ENCODE results near the gene CACUL1. TPM values are rescaled to one million over a fixed set of nuclear protein-coding genes. Genes with fewer than 3 reads are reported as not detected.

The CACUL1 gene
- total and polyA plus RNA-seq, 9 donors, result 13.6 to 31.1 (median 19.4) TPM

DNA sequence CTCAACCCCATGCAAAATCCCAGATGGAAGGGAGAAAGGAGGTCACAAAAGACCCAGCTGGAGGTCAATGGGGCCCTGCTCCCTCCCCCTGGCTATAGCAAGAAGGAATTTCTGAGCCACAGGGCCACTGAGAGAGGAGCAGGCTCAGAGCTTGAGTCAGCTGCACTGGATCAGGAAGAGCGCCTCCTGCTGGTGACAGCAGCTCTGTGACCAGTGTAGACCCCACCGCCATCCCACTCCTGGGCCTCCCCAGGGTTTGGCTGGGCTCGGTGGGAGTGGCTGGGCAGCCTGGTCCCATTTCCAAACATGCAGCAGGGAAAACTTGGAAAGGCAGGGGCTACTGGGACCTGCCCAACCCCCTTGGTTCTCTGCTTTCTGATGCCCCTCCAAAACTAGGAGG is 127.8 kb downstream of the CACUL1 start:
- Histone ChIP-seq H3K27me3 (ENCODE audit: control insufficient read depth, insufficient read depth, low read length) (peaks cover 10% of the 10 kb centered on the region), H3K36me3 (ENCODE audit: control insufficient read depth, insufficient read depth, low read length) (no peaks in the 10 kb centered on the region), H3K27ac (ENCODE audit: low read length) (no peak overlapping the region), H3K4me1 (ENCODE audit: control insufficient read depth, insufficient read depth, low read length) (no peaks in the 10 kb centered on the region), H3K4me3 (ENCODE audit: low read length) (no peak overlapping the region), H3K9me3 (replicated peaks; ENCODE audit: control insufficient read depth, low read depth, low read length) (no peaks in the 10 kb centered on the region)
- no peak for DNase-seq
- 35% methylated on average over 2 of the region's 3 CpGs for WGBS (ENCODE audit: insufficient coverage)

Other genes starting within 250 kb of the CACUL1 start
- not detected for gene PRLHR, start 159.3 kb downstream of the CACUL1 start, total RNA-seq
- under 1 TPM in 3 of 8 donors, not detected in 5; 0.03 to 0.12 (median 0.04) TPM for gene PRLHR, start 159.3 kb downstream of the CACUL1 start, polyA plus RNA-seq (ENCODE audit: insufficient read depth in 1 of 8, insufficient read length in 8 of 8, low replicate concordance in 1 of 8)